HG02884 (cell line): ENCODE results near the gene TMEM132C.
"Not testable (repeated sequence)": the region's sequence is repeated elsewhere in the genome, so short reads cannot be mapped to it uniquely, and the experiment has no call there.

Source experiments
- ATAC-seq: cut with Tn5 transposase; IDR thresholded peaks from one replicate; pipeline ENCODE4 v1.9.1; 2021; ENCODE audit warnings: mild to moderate bottlenecking, moderate library complexity; ENCODE audit not compliant: unreplicated experiment

Gene TMEM132C

GRCh38 chr12:128267131-128267622, at the start of gene TMEM132C:
TSS of gene TMEM132C (plus strand) at chr12:128267170. CDS start at chr12:128267403, 233 bp downstream.
- ATAC-seq = no peak

GRCh38 chr12:128224226-128224625, 42.7 kb upstream of the TMEM132C start:
- ATAC-seq = no peak

GRCh38 chr12:128228581-128228980, 38.4 kb upstream of the TMEM132C start:
- no peak for ATAC-seq

- no peak for ATAC-seq
Measured at GRCh38 chr12:128235635-128236417, 31.1 kb upstream of the TMEM132C start.

GRCh38 chr12:128236525-128236924, 30.4 kb upstream of the TMEM132C start:
- no peak for ATAC-seq

- no peak for ATAC-seq
Measured at GRCh38 chr12:128240745-128241144, 26.2 kb upstream of the TMEM132C start.

GRCh38 chr12:128245121-128245520, 21.8 kb upstream of the TMEM132C start:
- no peak for ATAC-seq

GRCh38 chr12:128245905-128246304, 21.1 kb upstream of the TMEM132C start:
- no peak for ATAC-seq

GRCh38 chr12:128250096-128250495, 16.9 kb upstream of the TMEM132C start:
- ATAC-seq = no peak

GRCh38 chr12:128253829-128254228, 13.1 kb upstream of the TMEM132C start:
- not testable (repeated sequence) for ATAC-seq

GRCh38 chr12:128258866-128259555, 8.0 kb upstream of the TMEM132C start:
- ATAC-seq = no peak

GRCh38 chr12:128259556-128260070, 7.4 kb upstream of the TMEM132C start:
- no peak for ATAC-seq

- ATAC-seq = no peak
Measured at GRCh38 chr12:128261757-128262156, 5.2 kb upstream of the TMEM132C start.

- no peak for ATAC-seq
Measured at GRCh38 chr12:128265566-128265965, 1.4 kb upstream of the TMEM132C start.

- ATAC-seq = no peak
Measured at GRCh38 chr12:128266086-128266485, 884 bp upstream of the TMEM132C start.

GRCh38 chr12:128266541-128267130, 334 bp upstream of the TMEM132C start:
- no peak for ATAC-seq

- ATAC-seq = no peak
Measured at GRCh38 chr12:128267651-128268378, 845 bp downstream of the TMEM132C start.

GRCh38 chr12:128268379-128268995, 1.5 kb downstream of the TMEM132C start:
- ATAC-seq = no peak

GRCh38 chr12:128269181-128269591, 2.2 kb downstream of the TMEM132C start:
- no peak for ATAC-seq

- no peak for ATAC-seq
Measured at GRCh38 chr12:128276471-128276870, 9.5 kb downstream of the TMEM132C start.
